Uterus (tissue), 2 donors: ENCODE results near the gene LPO.

ENCODE experiments used
- POLR2A ChIP-seq, 2 donors: fragments of 450-650 bp; IDR thresholded peaks; one replicate each; pipeline ENCODE4 v1.6.1; 2016; ENCODE audit warnings: antibody characterized with exemption in 2 of 2, mild to moderate bottlenecking in 1 of 2, moderate library complexity in 1 of 2
- TF ChIP-seq, protein P1 (sequence below), 4 experiments: fragments of 200-600 bp in 2 of 4; fragments of 450-650 bp in 2 of 4; sonication (generic) in 2 of 4; IDR thresholded peaks; one replicate each; pipeline ENCODE4 v1.5.1; 2016 to 2019; ENCODE audit warnings: antibody characterized with exemption in 4 of 4, mild to moderate bottlenecking in 2 of 4, moderate library complexity in 1 of 4

DNA sequence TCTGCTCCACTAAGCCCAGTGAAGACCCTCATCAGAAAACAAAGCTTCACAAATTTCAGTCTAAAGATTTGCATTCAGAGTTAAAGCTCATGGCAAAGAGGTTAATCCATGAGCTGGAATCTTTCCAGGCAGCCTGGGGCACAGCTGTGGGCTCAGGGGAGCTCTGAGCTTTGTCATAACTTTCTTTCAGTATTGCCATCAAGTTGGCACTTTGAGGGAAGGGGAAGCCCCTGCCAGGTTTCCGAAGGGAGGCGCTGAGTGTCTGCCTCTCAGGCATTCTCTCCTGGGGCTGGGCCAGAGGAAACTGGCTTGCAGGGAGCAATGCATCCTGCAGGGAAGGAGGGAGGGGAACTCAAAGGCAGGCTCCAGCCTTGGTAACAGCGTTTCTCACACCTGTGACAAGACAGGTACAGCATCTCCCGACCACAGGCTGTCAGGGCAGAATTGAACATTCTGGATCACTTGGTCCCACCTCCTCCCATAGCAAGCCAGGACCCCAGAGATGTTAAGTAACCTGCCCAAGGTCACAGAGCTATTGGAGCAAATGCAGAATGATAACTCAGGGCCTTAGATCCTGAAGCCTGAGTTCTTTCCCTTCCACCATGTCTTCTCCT lies 3.9 kb downstream of the LPO start:
- TF ChIP-seq, protein P1, sequence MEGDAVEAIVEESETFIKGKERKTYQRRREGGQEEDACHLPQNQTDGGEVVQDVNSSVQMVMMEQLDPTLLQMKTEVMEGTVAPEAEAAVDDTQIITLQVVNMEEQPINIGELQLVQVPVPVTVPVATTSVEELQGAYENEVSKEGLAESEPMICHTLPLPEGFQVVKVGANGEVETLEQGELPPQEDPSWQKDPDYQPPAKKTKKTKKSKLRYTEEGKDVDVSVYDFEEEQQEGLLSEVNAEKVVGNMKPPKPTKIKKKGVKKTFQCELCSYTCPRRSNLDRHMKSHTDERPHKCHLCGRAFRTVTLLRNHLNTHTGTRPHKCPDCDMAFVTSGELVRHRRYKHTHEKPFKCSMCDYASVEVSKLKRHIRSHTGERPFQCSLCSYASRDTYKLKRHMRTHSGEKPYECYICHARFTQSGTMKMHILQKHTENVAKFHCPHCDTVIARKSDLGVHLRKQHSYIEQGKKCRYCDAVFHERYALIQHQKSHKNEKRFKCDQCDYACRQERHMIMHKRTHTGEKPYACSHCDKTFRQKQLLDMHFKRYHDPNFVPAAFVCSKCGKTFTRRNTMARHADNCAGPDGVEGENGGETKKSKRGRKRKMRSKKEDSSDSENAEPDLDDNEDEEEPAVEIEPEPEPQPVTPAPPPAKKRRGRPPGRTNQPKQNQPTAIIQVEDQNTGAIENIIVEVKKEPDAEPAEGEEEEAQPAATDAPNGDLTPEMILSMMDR (IDR thresholded peaks at IDR 0.05), result no peak
- no peak for TF ChIP-seq POLR2A (IDR thresholded peaks at IDR 0.05)
